T-helper 1 cell treated with Interleukin-12 subunit alpha and Interleukin-12 subunit beta and Interleukin-4 antibody, amounts not matched to agents 30 μg/mL and 1 μg/mL, for 36 hours (primary cell): ENCODE data around the gene CARM1.
A peak's percentile ranks its signal among the peaks of the same experiment; 100 is the strongest.
"Not testable (repeated sequence)": the region's sequence is repeated elsewhere in the genome, so short reads cannot be mapped to it uniquely, and the experiment has no call there.

Experiments used
- H3K27ac Mint-ChIP-seq: one replicate; pipeline ENCODE4 v1.8.0; 2021; ENCODE audit warnings: mild to moderate bottlenecking, mixed read lengths
- H3K27me3 Mint-ChIP-seq: one replicate; pipeline ENCODE4 v1.8.0; 2021; ENCODE audit warnings: low read depth, mixed read lengths
- H3K36me3 Mint-ChIP-seq: one replicate; pipeline ENCODE4 v1.8.0; 2021; ENCODE audit warnings: low read depth, mixed read lengths
- H3K4me1 Mint-ChIP-seq: one replicate; pipeline ENCODE4 v1.8.0; 2021; ENCODE audit warnings: low read depth, mixed read lengths
- H3K4me3 Mint-ChIP-seq: one replicate; pipeline ENCODE4 v1.8.0; 2021; ENCODE audit warnings: mild to moderate bottlenecking, moderate library complexity, mixed read lengths
- H3K9me3 Mint-ChIP-seq: one replicate; pipeline ENCODE4 v1.8.0; 2021; ENCODE audit warnings: mixed read lengths

The CARM1 gene

DNA sequence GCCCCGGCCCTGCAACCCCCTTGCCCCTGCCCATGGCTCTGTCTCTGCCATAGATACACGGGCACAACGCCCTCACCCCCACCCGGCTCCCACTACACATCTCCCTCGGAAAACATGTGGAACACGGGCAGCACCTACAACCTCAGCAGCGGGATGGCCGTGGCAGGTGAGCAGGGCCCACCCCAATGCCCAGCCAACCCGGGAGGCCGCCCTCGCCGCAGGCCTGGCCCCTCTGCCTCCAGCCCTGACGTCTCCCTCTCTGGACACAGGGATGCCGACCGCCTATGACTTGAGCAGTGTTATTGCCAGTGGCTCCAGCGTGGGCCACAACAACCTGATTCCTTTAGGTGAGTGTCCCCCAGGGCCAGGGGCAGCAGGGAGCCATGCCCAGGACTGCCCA lies 49.4 kb downstream of the CARM1 start:
- Mint-ChIP-seq H3K27me3 (no peaks in the 10 kb centered on the region), H3K9me3 (no peaks in the 10 kb centered on the region), H3K4me3 (no peak overlapping the region), H3K27ac (no peak overlapping the region), H3K4me1 (no peaks in the 10 kb centered on the region), H3K36me3 (peaks cover 9% of the 10 kb centered on the region)

DNA sequence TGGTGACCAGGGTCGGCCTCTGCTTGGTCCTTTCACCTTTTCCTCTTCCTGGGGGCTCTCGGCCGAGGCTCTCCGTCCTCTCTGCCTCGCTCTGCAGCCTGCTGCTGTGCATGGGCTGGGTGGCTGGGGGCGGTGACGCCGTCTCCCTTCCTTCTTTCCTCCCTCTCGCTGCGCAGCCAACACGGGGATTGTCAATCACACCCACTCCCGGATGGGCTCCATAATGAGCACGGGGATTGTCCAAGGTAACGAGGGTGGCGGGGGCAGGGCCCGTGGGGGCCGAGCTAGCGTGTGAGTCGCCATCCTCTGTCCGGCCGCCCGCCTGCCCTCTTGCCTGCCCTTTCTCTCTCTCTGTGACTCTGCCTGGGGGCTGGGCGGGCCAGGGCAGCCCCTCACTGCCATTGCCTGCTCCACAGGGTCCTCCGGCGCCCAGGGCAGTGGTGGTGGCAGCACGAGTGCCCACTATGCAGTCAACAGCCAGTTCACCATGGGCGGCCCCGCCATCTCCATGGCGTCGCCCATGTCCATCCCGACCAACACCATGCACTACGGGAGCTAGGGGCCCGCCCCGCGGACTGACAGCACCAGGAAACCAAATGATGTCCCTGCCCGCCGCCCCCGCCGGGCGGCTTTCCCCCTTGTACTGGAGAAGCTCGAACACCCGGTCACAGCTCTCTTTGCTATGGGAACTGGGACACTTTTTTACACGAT lies 50.0 kb downstream of the CARM1 start:
- no peaks in the 10 kb centered on the region for H3K4me1 Mint-ChIP-seq
- H3K4me3 Mint-ChIP-seq: no peak overlapping the region
- no peak overlapping the region for H3K27ac Mint-ChIP-seq
- no peaks in the 10 kb centered on the region for H3K9me3 Mint-ChIP-seq
- no peaks in the 10 kb centered on the region for H3K27me3 Mint-ChIP-seq
- H3K36me3 Mint-ChIP-seq: peaks cover 9% of the 10 kb centered on the region

DNA sequence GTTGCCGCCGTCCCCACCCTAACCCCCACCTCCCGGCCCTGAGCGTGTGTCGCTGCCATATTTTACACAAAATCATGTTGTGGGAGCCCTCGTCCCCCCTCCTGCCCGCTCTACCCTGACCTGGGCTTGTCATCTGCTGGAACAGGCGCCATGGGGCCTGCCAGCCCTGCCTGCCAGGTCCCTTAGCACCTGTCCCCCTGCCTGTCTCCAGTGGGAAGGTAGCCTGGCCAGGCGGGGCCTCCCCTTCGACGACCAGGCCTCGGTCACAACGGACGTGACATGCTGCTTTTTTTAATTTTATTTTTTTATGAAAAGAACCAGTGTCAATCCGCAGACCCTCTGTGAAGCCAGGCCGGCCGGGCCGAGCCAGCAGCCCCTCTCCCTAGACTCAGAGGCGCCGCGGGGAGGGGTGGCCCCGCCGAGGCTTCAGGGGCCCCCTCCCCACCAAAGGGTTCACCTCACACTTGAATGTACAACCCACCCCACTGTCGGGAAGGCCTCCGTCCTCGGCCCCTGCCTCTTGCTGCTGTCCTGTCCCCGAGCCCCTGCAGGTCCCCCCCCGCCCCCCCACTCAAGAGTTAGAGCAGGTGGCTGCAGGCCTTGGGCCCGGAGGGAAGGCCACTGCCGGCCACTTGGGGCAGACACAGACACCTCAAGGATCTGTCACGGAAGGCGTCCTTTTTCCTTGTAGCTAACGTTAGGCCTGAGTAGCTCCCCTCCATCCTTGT lies 50.7 kb downstream of the CARM1 start:
- no peak overlapping the region for H3K27ac Mint-ChIP-seq
- peaks cover 9% of the 10 kb centered on the region for H3K36me3 Mint-ChIP-seq
- H3K9me3 Mint-ChIP-seq: no peaks in the 10 kb centered on the region
- no peak overlapping the region for H3K4me3 Mint-ChIP-seq
- H3K27me3 Mint-ChIP-seq: no peaks in the 10 kb centered on the region
- H3K4me1 Mint-ChIP-seq: peaks cover under 1% of the 10 kb centered on the region

DNA sequence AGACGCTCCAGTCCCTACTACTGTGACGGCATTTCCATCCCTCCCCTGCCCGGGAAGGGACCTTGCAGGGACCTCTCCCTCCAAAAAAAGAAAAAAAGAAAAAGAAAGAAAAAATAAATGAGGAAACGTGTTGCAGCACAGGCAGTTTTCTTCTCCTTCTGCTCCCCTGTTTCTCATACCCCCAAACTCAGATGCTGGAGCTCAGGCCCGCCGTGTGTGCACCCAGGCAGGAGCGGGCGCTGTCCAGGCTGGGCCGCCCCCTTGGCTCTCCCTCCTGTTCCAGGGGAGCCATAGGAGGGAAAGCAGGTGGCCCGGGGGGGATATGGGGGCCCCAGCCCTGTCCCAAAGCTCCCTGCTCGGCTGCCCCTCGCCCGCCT lies 51.3 kb downstream of the CARM1 start:
- no peak overlapping the region for H3K27ac Mint-ChIP-seq
- no peak overlapping the region for H3K4me3 Mint-ChIP-seq
- H3K9me3 Mint-ChIP-seq: no peaks in the 10 kb centered on the region
- H3K27me3 Mint-ChIP-seq: no peaks in the 10 kb centered on the region
- H3K36me3 Mint-ChIP-seq: peaks cover 9% of the 10 kb centered on the region
- peaks cover 4% of the 10 kb centered on the region for H3K4me1 Mint-ChIP-seq

DNA sequence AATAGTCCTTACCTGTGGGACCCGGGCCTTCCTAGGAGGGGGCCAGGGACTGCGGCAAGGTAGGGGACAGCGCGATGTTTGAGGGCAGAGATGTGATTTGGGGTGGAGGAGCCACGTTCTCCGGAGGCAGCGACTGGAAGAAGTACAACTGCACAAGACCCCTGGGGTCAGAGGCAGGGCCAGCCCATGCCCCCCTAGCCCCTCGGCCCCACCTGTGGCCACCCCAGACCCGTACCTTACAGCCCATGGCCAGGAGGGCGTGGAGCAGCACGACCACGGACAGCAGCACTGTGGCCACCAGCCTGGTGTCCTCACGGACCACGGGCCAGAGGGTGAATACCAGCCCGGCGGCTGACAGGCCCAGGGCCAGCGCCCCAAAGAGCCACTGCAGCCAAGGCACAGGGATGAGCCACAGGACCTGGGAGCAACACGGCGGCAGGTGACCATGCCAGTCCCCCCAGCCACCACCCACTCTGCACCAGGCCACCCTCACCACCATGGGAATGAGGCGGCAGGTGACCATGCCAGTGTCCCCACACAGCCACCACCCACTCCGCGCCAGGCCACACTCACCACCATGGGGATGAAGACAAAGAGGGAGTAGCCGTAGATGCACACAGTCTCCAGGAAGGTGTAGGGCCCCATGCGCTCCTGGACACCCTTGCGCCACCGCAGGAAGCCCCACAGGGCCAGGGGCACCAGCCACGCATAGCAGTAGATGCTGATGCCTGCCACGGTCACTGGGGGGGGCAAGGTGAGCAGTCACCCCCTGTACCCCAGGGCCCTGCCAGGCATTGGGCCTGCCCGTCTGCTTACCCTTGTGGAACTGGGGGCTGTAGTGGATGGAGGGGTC lies 52.1 kb downstream of the CARM1 start:
- Mint-ChIP-seq H3K4me1 (peaks cover 4% of the 10 kb centered on the region), H3K4me3 (no peak overlapping the region), H3K36me3 (peaks cover 10% of the 10 kb centered on the region), H3K27me3 (no peaks in the 10 kb centered on the region), H3K27ac (no peak overlapping the region), H3K9me3 (no peaks in the 10 kb centered on the region)

DNA sequence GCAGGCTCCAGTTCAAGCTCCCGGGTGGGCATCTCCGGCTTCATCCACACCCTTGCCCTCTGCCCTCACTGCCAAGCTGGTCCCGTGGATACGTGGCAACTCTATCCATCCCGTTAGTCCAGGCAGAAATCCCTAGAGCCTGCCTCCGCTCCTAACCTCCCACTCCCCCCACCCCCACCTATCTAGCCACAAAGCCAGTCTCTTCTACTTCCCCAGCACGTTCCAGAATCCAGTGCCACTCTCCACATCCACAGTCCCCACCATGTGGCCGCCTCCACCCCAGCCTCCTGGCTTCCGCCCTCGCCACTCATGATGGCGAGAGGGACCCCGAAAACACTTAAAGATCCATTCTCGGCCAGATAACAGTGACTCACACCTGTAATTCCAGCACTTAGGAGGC lies 53.2 kb downstream of the CARM1 start:
- Mint-ChIP-seq H3K27me3 (no peaks in the 10 kb centered on the region), H3K9me3 (no peaks in the 10 kb centered on the region), H3K36me3 (peaks cover 10% of the 10 kb centered on the region), H3K27ac (no peak overlapping the region), H3K4me1 (peaks cover 7% of the 10 kb centered on the region), H3K4me3 (no peak overlapping the region)

DNA sequence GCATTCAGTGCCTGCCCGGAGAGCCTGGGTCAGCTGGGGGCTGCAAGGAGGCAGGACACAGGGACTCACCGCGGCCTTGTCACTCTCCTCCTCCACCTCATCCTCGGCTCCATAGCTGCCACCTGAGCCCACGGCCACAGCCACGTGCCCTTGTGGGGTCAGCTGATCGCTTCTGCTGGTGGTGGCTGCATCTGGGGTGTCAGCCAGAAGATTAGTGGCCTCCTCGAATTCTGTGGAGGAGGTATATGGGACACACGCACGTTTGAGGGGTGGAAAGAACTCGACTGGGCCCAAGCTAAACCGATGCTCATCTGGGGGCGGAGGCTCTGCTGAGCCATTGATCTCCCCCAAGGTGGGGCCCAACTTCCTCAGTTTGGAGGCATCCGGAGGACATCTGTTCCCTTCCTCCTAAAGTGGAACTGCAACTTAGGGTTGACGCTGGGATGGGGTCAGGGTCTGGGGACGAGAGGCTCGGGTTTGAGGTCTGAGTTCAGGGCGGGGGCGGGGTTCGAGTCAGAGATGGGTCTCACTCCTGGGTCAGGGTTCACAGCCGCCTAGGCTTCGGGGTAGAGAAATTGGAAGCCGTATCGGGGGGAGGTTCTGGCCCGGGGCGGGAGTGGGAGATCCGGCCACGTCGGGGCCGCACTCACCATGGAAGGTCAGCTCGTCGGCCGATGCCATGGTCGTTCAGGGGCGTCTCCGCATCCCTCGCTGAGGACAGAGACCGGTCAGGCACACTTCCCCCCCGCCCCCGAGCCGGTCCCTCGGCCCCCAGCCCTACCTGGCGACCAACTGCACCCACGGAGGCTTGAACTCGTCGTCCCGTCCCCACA lies 56.6 kb downstream of the CARM1 start:
- H3K27me3 Mint-ChIP-seq: no peaks in the 10 kb centered on the region
- H3K4me1 Mint-ChIP-seq: peaks cover 15% of the 10 kb centered on the region
- peak overlapping the region; percentile 92 for H3K4me3 Mint-ChIP-seq
- peaks cover 16% of the 10 kb centered on the region for H3K36me3 Mint-ChIP-seq
- no peaks in the 10 kb centered on the region for H3K9me3 Mint-ChIP-seq
- peak overlapping the region; percentile 88 for H3K27ac Mint-ChIP-seq

DNA sequence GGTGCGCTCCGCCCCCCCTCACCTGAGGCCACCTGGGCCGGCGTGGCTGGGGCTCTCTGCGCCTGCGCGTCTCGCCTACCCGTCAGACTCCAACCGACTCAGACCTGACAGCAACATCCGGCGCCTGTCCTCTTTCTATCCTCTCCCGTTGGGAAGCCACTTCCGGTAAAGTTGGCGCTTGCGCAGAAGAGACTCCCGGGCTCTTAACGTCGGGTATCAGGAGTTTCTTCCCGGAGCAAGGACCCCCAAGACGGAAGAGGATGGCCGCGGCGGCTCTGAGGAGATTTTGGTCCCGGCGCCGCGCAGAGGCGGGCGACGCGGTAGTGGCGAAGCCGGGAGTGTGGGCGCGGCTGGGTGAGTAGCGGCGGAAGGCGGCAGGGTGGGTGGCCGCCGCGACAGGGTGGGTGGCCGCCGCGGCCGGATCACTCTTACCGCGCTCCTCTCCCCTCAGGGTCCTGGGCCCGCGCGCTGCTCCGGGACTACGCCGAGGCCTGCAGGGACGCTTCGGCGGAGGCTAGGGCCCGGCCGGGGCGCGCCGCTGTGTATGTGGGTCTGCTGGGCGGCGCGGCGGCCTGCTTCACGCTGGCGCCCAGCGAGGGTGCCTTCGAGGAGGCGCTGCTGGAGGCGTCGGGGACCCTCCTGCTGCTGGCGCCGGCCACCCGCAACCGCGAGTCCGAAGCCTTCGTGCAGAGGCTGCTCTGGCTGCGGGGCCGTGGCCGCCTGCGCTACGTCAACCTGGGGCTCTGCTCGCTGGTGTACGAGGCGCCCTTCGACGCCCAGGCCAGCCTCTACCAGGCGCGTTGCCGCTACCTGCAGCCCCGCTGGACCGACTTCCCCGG lies 57.4 kb downstream of the CARM1 start, which contains the start of the genes TIMM29 and YIPF2:
Gene TIMM29, plus strand, starts transcription at position 249 of the 839 bp plus-strand sequence. Its CDS starts 12 bp downstream, at position 261.
Gene YIPF2, minus strand, starts transcription at position 77 of the 839 bp plus-strand sequence. CDS start 229 bp downstream, outside the sequence.
- H3K4me1 Mint-ChIP-seq: peaks cover 15% of the 10 kb centered on the region
- peak within 1 kb of the TSS; percentile 88 for H3K27ac Mint-ChIP-seq
- peaks cover 16% of the 10 kb centered on the region for H3K36me3 Mint-ChIP-seq
- H3K4me3 Mint-ChIP-seq: peak within 1 kb of the TSS; percentile 92
- no peaks in the 10 kb centered on the region for H3K9me3 Mint-ChIP-seq
- H3K27me3 Mint-ChIP-seq: no peaks in the 10 kb centered on the region

DNA sequence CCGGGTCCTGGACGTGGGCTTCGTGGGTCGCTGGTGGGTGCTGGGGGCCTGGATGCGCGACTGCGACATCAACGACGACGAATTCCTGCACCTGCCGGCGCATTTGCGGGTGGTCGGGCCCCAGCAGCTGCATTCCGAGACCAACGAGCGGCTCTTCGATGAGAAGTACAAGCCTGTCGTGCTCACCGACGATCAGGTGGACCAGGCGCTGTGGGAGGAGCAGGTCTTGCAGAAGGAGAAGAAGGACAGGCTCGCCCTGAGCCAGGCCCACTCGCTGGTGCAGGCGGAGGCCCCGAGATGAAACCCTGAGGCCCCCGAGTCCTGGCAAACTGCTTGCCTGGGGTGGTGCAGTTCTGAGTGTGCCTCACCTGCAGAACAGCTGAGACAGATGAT lies 58.0 kb downstream of the CARM1 start:
- H3K36me3 Mint-ChIP-seq: peaks cover 14% of the 10 kb centered on the region
- no peaks in the 10 kb centered on the region for H3K27me3 Mint-ChIP-seq
- H3K4me1 Mint-ChIP-seq: peaks cover 15% of the 10 kb centered on the region
- H3K9me3 Mint-ChIP-seq: no peaks in the 10 kb centered on the region
- H3K4me3 Mint-ChIP-seq: peak overlapping the region; percentile 72
- H3K27ac Mint-ChIP-seq: no peak overlapping the region

DNA sequence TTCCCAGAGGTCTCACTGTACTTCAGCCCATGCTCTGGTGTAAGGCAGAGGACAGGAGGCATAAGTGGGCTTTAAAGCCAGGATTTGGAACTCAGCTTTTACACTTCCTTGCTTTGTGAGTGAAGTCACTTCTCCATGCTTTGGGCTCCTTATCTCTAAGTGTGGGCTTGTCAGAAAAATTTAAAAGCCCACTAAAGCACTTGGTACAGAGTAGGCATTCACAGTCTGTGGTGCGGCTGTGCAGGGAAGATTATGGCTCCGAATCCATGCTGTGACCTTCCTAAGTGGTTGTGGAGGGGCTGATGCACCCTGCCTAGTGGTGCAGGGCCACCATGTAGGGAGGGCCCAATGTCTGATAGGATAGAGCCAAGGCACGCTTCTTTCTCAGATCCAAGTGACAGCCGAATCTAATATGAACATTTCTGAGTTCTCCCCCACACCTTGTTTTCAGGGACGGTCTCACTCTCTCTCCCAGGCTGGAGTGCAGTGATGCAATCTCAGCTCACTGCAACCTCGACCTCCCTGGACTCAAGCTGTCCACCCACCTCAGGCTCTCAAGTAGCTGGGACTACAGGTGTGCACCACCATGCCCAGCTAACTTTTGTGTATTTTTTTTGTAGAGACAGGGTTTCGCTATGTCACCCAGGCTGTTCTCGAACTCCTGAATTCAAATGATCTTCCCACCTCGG lies 64.2 kb downstream of the CARM1 start:
- Mint-ChIP-seq H3K27ac (no peak overlapping the region), H3K36me3 (peaks cover 7% of the 10 kb centered on the region), H3K27me3 (no peaks in the 10 kb centered on the region), H3K9me3 (no peaks in the 10 kb centered on the region), H3K4me3 (no peak overlapping the region), H3K4me1 (peaks cover 7% of the 10 kb centered on the region)

DNA sequence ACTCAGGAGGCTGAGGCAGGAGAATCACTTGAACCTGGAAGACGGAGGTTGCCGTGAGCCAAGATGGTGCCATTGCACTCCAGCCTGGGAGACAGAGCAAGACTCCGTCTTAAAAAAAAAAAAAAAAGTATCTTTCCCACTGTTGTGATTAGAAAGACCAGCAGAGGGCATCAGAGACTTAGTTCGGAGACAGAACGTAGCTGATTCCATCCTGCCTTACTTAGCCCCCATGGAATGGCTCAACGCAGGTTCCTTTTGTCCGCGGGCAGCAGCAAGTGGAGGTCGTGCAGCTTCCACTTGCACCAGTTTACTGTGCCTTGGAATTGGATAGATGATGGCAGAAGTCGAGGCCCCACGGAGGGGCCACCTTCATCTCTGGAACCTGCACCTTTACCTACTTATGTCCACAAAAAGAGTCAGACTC lies 65.3 kb downstream of the CARM1 start:
- no peaks in the 10 kb centered on the region for H3K27me3 Mint-ChIP-seq
- no peak overlapping the region for H3K4me3 Mint-ChIP-seq
- no peaks in the 10 kb centered on the region for H3K9me3 Mint-ChIP-seq
- H3K4me1 Mint-ChIP-seq: peaks cover 5% of the 10 kb centered on the region
- H3K27ac Mint-ChIP-seq: no peak overlapping the region
- H3K36me3 Mint-ChIP-seq: peaks cover 4% of the 10 kb centered on the region

DNA sequence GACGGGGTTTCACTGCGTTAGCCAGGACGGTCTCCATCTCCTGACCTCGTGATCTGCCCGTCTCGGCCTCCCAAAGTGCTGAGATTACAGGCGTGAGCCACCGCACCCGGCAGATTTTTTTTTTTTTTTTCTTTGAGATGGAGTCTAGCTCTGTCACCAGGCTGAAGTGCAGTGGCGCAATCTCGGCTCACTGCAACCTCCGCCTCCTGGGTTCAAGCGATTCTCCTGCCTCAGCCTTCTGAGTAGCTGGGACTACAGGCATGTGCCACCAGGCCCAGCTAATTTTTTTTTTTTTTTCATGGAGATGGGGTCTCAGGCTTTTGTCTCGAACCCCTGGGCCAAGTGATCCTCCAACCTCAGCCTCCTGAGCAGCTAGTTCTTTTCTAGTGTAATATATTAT lies 70.3 kb downstream of the CARM1 start:
- not testable (repeated sequence) for H3K4me1 Mint-ChIP-seq, H3K36me3 Mint-ChIP-seq, H3K4me3 Mint-ChIP-seq, H3K27me3 Mint-ChIP-seq, H3K9me3 Mint-ChIP-seq, H3K27ac Mint-ChIP-seq

DNA sequence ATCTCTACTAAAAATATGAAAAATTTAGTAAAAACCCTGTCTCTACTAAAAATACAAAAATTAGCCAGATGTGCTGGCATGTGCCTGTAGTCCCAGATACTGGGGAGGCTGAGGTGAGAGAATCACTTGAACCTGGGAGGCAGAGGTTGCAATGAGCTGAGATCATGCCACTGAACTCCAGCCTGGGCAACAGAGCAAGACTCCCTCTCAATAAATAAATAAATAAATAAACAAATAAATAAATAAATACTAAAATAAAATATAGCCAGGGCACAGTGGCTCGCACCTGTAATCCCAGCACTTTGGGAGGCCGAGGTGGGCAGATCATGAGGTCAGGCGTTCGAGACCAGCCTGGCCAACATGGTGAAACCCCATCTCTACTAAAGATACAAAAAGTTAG lies 72.1 kb downstream of the CARM1 start:
- H3K27ac Mint-ChIP-seq, H3K9me3 Mint-ChIP-seq, H3K27me3 Mint-ChIP-seq, H3K4me1 Mint-ChIP-seq, H3K36me3 Mint-ChIP-seq, H3K4me3 Mint-ChIP-seq: not testable (repeated sequence)
